Prostate gland (tissue), 2 donors: Measurements from ENCODE around the gene CNPY2. TPM values are rescaled to one million over a fixed set of nuclear protein-coding genes. Genes with fewer than 3 reads are reported as not detected.
"Not testable (repeated sequence)": the region's sequence is repeated elsewhere in the genome, so short reads cannot be mapped to it uniquely, and the experiment has no call there.

Experiments used
- DNase-seq: peaks from one replicate; pipeline ENCODE4 v3.0.0-alpha.2; 2019; ENCODE audit warnings: low spot score
- H3K27ac ChIP-seq, 2 donors: fragments of 200-600 bp; sonication (generic); 2 replicates each; pipeline ENCODE4 v1.5.1; 2017 to 2019
- H3K27me3 ChIP-seq: fragments of 200-600 bp; sonication (generic); replicated peaks from 2 replicates; pipeline ENCODE4 v1.5.1; 2019; ENCODE audit not compliant: insufficient read depth
- H3K36me3 ChIP-seq, 2 donors: fragments of 200-600 bp; sonication (generic); 1 replicate in 1 of 2; 2 replicates in 1 of 2; pipeline versions ENCODE4 v1.5.1 to v1.8.1; 2017 to 2019
- H3K4me1 ChIP-seq: fragments of 200-600 bp; sonication (generic); replicated peaks from 2 replicates; pipeline ENCODE4 v1.5.1; 2019
- H3K4me3 ChIP-seq, 2 donors: fragments of 200-600 bp; sonication (generic); 2 replicates each; pipeline ENCODE4 v1.5.1; 2017 to 2019
- H3K9me3 ChIP-seq: fragments of 200-600 bp; sonication (generic); 2 replicates; pipeline ENCODE4 v1.5.1; 2017
- POLR2A ChIP-seq: fragments of 450-650 bp; IDR thresholded peaks from one replicate; pipeline ENCODE4 v1.6.1; 2016; ENCODE audit warnings: antibody characterized with exemption, mild to moderate bottlenecking
- POLR2AphosphoS5 ChIP-seq: sonication (generic); formaldehyde crosslinking; IDR thresholded peaks from one replicate; pipeline ENCODE4 v1.6.1; 2017; ENCODE audit warnings: antibody characterized with exemption
- WGBS: methylation state at CpG from one replicate; pipeline ENCODE4 v1.1.5; 2018; 5-methylcytosine and 5-hydroxymethylcytosine counted together
- intact Hi-C: fragments of 100-400 bp; cut with DNase I; formaldehyde crosslinking; loops from one replicate; pipeline ENCODE4 v1.14.2; 2022
- total RNA-seq, 2 donors: library from RNA; depleted of rRNA; stranded (reverse); fragments of >200 nt; gene quantifications; one replicate each; pipeline ENCODE4 v1.1.0, GENCODE V29; 2016
- TF ChIP-seq, protein P1 (sequence below), 4 experiments: fragments of 200-600 bp in 2 of 4; fragments of 450-650 bp in 2 of 4; sonication (generic) in 2 of 4; IDR thresholded peaks; 1 replicate in 3 of 4; 2 replicates in 1 of 4; pipeline ENCODE4 v1.5.1; 2016 to 2019; ENCODE audit warnings: antibody characterized with exemption in 4 of 4, mild to moderate bottlenecking in 2 of 4, moderate library complexity in 2 of 4

The CNPY2 gene
- total RNA-seq, 2 donors from 2014 or later = 97.7 to 101 TPM

GRCh38 chr12:56296295-56296694 is 19.5 kb downstream of the CNPY2 start:
- H3K27ac ChIP-seq = no peak overlapping the region
- no peaks in the 10 kb centered on the region for H3K36me3 ChIP-seq
- no peak overlapping the region for H3K4me3 ChIP-seq
- TF ChIP-seq POLR2A (no peak), POLR2AphosphoS5 (no peak)
- TF ChIP-seq, protein P1, sequence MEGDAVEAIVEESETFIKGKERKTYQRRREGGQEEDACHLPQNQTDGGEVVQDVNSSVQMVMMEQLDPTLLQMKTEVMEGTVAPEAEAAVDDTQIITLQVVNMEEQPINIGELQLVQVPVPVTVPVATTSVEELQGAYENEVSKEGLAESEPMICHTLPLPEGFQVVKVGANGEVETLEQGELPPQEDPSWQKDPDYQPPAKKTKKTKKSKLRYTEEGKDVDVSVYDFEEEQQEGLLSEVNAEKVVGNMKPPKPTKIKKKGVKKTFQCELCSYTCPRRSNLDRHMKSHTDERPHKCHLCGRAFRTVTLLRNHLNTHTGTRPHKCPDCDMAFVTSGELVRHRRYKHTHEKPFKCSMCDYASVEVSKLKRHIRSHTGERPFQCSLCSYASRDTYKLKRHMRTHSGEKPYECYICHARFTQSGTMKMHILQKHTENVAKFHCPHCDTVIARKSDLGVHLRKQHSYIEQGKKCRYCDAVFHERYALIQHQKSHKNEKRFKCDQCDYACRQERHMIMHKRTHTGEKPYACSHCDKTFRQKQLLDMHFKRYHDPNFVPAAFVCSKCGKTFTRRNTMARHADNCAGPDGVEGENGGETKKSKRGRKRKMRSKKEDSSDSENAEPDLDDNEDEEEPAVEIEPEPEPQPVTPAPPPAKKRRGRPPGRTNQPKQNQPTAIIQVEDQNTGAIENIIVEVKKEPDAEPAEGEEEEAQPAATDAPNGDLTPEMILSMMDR (IDR thresholded peaks at IDR 0.05) = no peak
- peaks cover 18% of the 10 kb centered on the region for H3K4me1 ChIP-seq
- no peaks in the 10 kb centered on the region for H3K9me3 ChIP-seq
- no peaks in the 10 kb centered on the region for H3K27me3 ChIP-seq
- 57% methylated on average over 5 of the region's 5 CpGs for WGBS
- intact Hi-C loops = no loop called here
- no peak for DNase-seq

DNA sequence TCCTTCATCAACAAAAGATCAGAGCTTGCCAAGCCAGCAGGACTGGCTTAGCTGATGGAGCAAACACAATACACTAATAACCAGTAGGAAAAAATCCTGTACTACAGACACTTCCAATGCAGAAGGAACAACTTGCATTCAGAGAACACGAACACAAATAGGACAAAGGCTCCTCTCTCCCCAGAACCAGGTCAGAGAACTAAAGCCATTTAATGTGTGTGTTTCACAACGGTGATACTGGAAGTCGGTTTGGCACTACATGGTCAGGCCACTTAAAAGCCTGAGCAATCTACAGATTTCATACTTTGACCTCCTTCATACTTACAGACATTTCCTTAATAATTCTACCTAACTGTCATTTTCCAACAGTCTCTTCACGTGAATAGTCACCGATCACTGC is 22.0 kb downstream of the CNPY2 start:
- H3K27ac ChIP-seq = peak overlapping the region in 1 of 2 donors; percentile 45
- no peak overlapping the region for H3K4me3 ChIP-seq
- H3K9me3 ChIP-seq = no peaks in the 10 kb centered on the region
- DNase-seq = peak; percentile 28
- 68% methylated on average over 5 of the region's 5 CpGs for WGBS
- TF ChIP-seq, protein P1 (IDR thresholded peaks at IDR 0.05) = no peak
- peak; percentile 62 for TF ChIP-seq POLR2AphosphoS5
- peaks cover 11% of the 10 kb centered on the region for H3K4me1 ChIP-seq
- no peaks in the 10 kb centered on the region for H3K36me3 ChIP-seq
- H3K27me3 ChIP-seq = no peaks in the 10 kb centered on the region
- intact Hi-C loops = no loop called here

DNA sequence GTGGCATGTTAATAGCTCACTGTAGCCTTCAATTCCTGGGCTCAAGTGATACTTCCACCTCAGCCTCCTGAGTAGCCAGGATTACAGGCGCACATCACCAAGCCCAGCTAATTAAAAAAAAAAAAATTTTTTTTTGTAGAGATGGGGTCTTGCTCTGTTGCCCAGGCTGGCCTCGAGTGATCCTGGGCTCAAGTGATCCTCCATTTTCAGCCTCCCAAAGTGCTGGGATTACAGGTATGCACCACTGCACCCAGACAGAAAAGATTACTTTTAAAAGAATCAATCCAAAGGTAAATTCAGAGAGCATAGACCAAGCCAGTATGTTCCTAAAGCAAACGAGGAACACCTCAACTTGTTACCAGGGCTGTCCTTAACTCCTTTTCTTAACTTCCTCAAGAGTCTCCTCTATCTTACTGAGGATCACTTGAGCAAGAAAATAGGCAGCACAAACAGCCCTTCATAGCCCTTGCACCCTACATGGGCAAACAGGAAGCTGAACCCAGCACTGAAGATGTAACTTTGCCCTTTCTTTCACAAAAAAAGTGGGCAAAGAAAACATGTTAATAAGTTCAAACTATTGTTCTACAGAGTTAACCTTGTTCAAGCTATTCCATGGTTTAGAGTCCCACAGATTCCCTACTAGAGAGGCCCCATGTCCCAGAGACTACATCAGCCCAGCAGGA is 26.9 kb downstream of the CNPY2 start:
- 90% methylated on average over 3 of the region's 3 CpGs for WGBS
- Histone ChIP-seq H3K4me1 (peaks cover 3% of the 10 kb centered on the region), H3K4me3 (no peak overlapping the region), H3K27ac (no peak overlapping the region), H3K9me3 (no peaks in the 10 kb centered on the region), H3K36me3 (no peaks in the 10 kb centered on the region), H3K27me3 (no peaks in the 10 kb centered on the region)
- intact Hi-C loops = no loop called here
- TF ChIP-seq, protein P1 (IDR thresholded peaks at IDR 0.05) = no peak
- no peak for TF ChIP-seq POLR2A
- no peak for TF ChIP-seq POLR2AphosphoS5
- DNase-seq = no peak

DNA sequence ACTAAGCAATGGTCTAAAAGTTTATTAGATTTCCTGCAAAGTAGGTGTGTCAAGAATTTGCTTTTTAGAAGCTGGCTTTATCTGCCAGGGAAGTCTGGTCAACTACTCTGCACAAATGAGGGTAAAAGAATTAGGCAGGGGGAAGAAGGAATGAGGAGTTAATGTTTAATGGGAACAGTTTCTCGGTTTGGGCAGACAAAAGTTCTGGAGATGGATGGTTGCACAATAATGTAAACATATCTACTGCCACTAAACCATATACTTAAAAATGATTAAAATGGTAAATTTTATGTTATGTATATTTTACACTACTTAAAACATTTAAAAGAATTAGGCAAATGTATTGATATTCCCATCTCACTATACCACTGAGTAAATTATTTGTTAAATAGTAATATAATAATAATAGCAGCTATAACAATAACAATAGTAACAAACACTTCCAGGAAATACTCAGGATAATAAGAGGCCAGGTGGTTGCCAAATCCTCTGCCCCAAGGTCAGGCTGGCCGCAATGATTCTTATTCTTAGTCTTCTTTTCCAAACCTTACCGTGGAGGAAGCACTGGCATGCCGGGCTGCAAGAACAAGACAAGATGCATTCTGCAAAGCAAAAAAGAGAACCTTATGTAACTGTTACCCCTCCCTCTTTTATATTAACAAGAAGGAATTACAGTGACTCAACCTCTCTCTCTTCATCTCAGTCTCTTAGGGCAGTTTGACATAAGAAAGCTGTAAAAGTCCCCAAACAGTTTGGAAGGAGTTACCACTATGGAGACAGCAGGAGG is 29.6 kb downstream of the CNPY2 start:
- H3K9me3 ChIP-seq = no peaks in the 10 kb centered on the region
- no peaks in the 10 kb centered on the region for H3K36me3 ChIP-seq
- H3K4me1 ChIP-seq = no peaks in the 10 kb centered on the region
- no peak overlapping the region for H3K4me3 ChIP-seq
- TF ChIP-seq POLR2A = no peak
- TF ChIP-seq, protein P1 (IDR thresholded peaks at IDR 0.05) = no peak
- no peak for TF ChIP-seq POLR2AphosphoS5
- no peaks in the 10 kb centered on the region for H3K27me3 ChIP-seq
- 48% methylated on average over 4 of the region's 4 CpGs for WGBS
- intact Hi-C loops = no loop called here
- no peak for DNase-seq
- no peak overlapping the region for H3K27ac ChIP-seq

GRCh38 chr12:56284263-56284662 is 31.5 kb downstream of the CNPY2 start:
- WGBS = 89% methylated on average over 5 of the region's 5 CpGs
- H3K36me3 ChIP-seq, H3K27ac ChIP-seq, DNase-seq, H3K27me3 ChIP-seq, H3K9me3 ChIP-seq, H3K4me3 ChIP-seq, intact Hi-C loops, H3K4me1 ChIP-seq: not testable (repeated sequence)
